Karpas-422 (cell line): ENCODE measurements around the gene AFAP1L1. TPM values are rescaled to one million over a fixed set of nuclear protein-coding genes. Genes with fewer than 3 reads are reported as not detected.
"Not testable (repeated sequence)": the region's sequence is repeated elsewhere in the genome, so short reads cannot be mapped to it uniquely, and the experiment has no call there.

ENCODE experiments used
- DNase-seq: peaks from one replicate; pipeline ENCODE4 v3.0.0-alpha.2; 2015
- H2AFZ ChIP-seq: fragments of 200-600 bp; sonication (generic); 2 replicates; pipeline ENCODE4 v1.6.1; 2014; ENCODE audit warnings: antibody characterized with exemption, low read length, mixed read lengths
- H3K27ac ChIP-seq: fragments of 200-600 bp; sonication (generic); 2 replicates; pipeline ENCODE4 v1.5.1; 2014; ENCODE audit warnings: mild to moderate bottlenecking, low read length, moderate library complexity
- H3K27me3 ChIP-seq: fragments of 200-600 bp; sonication (generic); 2 replicates; pipeline ENCODE4 v1.6.1; 2014; ENCODE audit warnings: low read length, mixed read lengths
- H3K36me3 ChIP-seq: fragments of 200-600 bp; sonication (generic); 2 replicates; pipeline ENCODE4 v1.6.1; 2014; ENCODE audit warnings: low read length, mixed read lengths; ENCODE audit not compliant: insufficient read depth
- H3K4me1 ChIP-seq: fragments of 200-600 bp; sonication (generic); 2 replicates; pipeline ENCODE4 v1.6.1; 2014; ENCODE audit warnings: mild to moderate bottlenecking, low read length, mixed read lengths
- H3K4me2 ChIP-seq: fragments of 200-600 bp; sonication (generic); 2 replicates; pipeline ENCODE4 v1.6.1; 2014; ENCODE audit warnings: low read length, low read depth, mild to moderate bottlenecking; ENCODE audit not compliant: poor library complexity, severe bottlenecking
- H3K4me3 ChIP-seq: fragments of 200-600 bp; sonication (generic); 2 replicates; pipeline ENCODE4 v1.5.1; 2014; ENCODE audit warnings: mild to moderate bottlenecking, antibody characterized with exemption, low read length, mixed read lengths
- H3K79me2 ChIP-seq: fragments of 200-600 bp; sonication (generic); 2 replicates; pipeline ENCODE4 v1.6.1; 2014; ENCODE audit warnings: mild to moderate bottlenecking, low read length, mixed read lengths
- H3K9ac ChIP-seq: fragments of 200-600 bp; sonication (generic); 2 replicates; pipeline ENCODE4 v1.6.0; 2014; ENCODE audit warnings: low read length
- H3K9me2 ChIP-seq: fragments of 200-600 bp; sonication (generic), shearing (Covaris generic); replicated peaks from 2 replicates; pipeline ENCODE4 v1.6.0; 2014; ENCODE audit warnings: mild to moderate bottlenecking, low read length, moderate library complexity; ENCODE audit not compliant: insufficient read depth
- H3K9me3 ChIP-seq: fragments of 300-700, 200-600 bp; sonication (generic); 2 replicates; pipeline ENCODE4 v1.6.1; 2014; ENCODE audit warnings: low read length, mixed read lengths
- H4K20me1 ChIP-seq: fragments of 200-600 bp; sonication (generic); 2 replicates; pipeline ENCODE4 v1.6.1; 2014; ENCODE audit warnings: mild to moderate bottlenecking, antibody characterized with exemption, low read length, low read depth; ENCODE audit not compliant: insufficient read depth
- total RNA-seq: library from RNA; depleted of rRNA; stranded (reverse); fragments of >200 nt; shearing (Covaris generic); gene quantifications from 2 replicates; pipeline ENCODE4 v1.2.3, GENCODE V29; 2014; ENCODE audit warnings: low replicate concordance; rRNA removed

Gene AFAP1L1
- total RNA-seq, 1 experiment from 2014 or later: not detected

DNA sequence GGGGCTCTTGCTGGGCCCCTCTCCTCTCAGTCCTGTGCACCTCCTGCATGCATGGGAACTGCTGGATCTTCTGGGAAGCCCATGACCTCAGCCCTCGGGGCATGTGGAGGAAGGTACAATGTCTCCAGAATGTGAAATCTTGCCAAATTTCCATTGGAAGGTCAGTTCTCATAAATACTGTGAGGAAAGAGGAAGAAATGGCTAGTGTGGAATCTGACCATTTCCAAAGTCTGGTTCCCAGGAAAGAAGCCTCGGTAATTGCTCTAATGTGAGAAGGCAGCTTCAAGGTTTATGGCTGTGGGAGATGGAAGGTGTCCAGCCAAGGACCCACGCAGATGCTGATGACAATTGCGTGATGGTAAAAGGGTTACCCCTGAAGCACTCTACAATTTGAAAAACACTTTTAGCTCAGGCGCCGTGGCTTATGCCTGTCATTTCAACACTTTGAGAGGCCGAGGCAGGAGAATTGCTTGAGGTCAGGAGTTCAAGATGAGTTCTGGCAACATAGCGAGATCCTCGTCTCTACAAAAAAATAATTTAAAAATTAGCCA is 115.5 kb downstream of the AFAP1L1 start:
- Histone ChIP-seq H3K9me2 (no peaks in the 10 kb centered on the region), H3K27ac (no peak overlapping the region), H3K79me2 (no peaks in the 10 kb centered on the region), H3K9ac (no peak overlapping the region), H3K4me2 (no peak overlapping the region), H3K4me3 (no peak overlapping the region), H3K4me1 (no peaks in the 10 kb centered on the region), H4K20me1 (no peaks in the 10 kb centered on the region), H3K9me3 (no peaks in the 10 kb centered on the region), H3K27me3 (no peaks in the 10 kb centered on the region), H3K36me3 (no peaks in the 10 kb centered on the region), H2AFZ (no peak overlapping the region)
- DNase-seq: no peak

DNA sequence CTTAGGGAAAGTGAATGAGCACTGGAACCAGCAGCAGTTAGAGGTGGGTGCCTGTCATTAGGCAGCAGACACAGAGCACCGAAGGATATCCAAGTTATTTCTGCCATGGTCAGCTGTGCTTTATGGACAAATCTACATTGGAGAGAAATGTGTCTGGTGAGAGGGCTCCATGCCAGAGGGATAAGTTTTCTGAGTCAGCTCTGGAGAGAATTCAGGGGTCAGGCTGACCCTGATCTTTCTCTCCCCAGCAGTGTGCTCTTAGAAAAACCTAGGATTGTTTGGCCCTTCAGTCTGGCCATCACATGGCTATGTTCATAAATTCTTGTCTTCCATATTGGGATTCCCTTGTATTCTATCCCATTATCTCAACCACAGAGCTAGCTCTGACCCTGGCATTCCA is 116.3 kb downstream of the AFAP1L1 start:
- Histone ChIP-seq H4K20me1 (no peaks in the 10 kb centered on the region), H3K27me3 (no peaks in the 10 kb centered on the region), H3K79me2 (no peaks in the 10 kb centered on the region), H3K4me3 (no peak overlapping the region), H2AFZ (no peak overlapping the region), H3K9me2 (no peaks in the 10 kb centered on the region), H3K36me3 (no peaks in the 10 kb centered on the region), H3K9ac (no peak overlapping the region), H3K27ac (no peak overlapping the region), H3K4me1 (no peaks in the 10 kb centered on the region), H3K9me3 (no peaks in the 10 kb centered on the region), H3K4me2 (no peak overlapping the region)
- DNase-seq: no peak

DNA sequence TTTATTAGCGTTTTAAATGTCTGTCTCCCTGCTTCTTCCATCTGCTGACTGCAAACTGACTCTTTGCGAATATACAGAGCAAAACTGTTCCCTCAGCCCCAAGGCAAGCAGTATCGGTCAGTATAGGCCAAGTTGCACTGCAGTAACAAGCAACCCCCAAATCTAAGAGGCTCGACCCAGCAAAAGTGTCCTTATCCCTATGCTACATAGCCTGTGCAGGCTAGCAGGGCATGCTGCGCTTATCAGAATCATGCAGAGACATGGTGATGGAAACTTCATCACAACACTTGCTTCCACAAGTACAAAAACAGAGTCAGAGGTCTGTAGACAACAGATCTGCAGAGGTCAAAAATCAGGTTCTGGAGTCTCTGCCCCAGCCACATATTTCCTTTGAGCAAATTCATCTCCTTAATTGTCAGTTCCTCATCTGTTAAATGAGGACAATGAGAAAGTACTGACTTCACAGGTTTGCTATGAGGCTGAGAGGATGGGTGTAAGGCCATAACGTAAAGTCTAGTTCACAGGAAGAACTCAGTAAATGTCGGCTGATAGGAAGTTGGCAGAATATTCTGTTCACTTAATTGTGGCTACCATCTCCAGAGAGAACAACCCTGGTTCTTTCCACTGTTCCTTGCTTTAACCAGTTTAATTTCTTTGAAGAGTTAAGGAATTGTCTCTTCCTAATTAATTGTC is 117.0 kb downstream of the AFAP1L1 start:
- no peak overlapping the region for H3K4me2 ChIP-seq
- H3K36me3 ChIP-seq: no peaks in the 10 kb centered on the region
- H4K20me1 ChIP-seq: no peaks in the 10 kb centered on the region
- H3K4me3 ChIP-seq: no peak overlapping the region
- H3K27ac ChIP-seq: no peak overlapping the region
- H3K27me3 ChIP-seq: no peaks in the 10 kb centered on the region
- H3K9me2 ChIP-seq: no peaks in the 10 kb centered on the region
- DNase-seq: no peak
- H3K9me3 ChIP-seq: no peaks in the 10 kb centered on the region
- H3K9ac ChIP-seq: no peak overlapping the region
- H2AFZ ChIP-seq: no peak overlapping the region
- no peaks in the 10 kb centered on the region for H3K4me1 ChIP-seq
- no peaks in the 10 kb centered on the region for H3K79me2 ChIP-seq

DNA sequence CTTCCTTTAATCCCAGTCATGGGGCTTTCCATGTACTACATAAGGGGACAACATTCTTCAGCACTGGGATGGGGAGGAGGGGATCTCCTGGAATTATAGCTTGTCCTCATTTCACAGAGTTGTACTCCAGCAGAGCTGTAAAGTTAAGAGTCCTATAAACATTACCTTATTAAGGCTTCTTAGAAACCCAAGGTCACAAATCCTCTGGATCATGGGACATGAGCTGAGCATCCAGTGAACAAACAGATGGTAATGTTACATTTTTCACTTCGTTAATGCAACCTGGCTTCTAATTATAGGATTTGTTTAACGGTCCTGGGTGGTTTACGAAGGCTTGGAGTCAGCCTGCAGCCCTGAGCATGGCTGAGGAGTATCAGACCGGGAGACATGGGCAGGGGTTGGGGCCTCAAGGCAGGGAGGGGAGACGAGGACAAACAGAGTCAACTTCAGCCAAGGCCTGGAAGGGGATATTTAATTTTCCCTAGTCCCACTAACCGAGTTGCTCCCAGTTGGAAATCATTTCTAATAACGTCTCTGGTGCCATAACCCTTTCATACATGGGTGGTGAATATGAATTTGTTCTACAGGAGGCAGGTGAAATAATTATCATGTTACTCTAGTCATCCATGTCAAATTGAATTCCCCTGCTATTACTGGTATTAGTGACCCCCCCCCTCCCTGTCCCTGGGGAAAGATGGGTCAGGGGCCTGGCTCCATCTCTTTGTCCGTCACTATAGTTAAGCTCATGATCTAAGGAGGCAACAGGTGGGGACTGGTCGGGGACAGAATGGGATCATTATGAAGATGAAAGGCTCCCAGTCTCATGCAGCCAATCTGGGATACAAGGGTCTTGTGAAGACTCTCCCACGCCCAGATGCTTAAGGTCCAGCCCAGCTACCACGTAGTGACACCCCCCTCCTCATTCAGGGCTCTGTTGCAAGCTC is 118.2 kb downstream of the AFAP1L1 start:
- Histone ChIP-seq H3K79me2 (no peaks in the 10 kb centered on the region), H3K4me3 (no peak overlapping the region), H4K20me1 (no peaks in the 10 kb centered on the region), H3K9ac (no peak overlapping the region), H2AFZ (no peak overlapping the region), H3K4me2 (no peak overlapping the region), H3K27ac (no peak overlapping the region), H3K9me3 (no peaks in the 10 kb centered on the region), H3K9me2 (no peaks in the 10 kb centered on the region), H3K4me1 (no peaks in the 10 kb centered on the region), H3K36me3 (no peaks in the 10 kb centered on the region), H3K27me3 (no peaks in the 10 kb centered on the region)
- no peak for DNase-seq

DNA sequence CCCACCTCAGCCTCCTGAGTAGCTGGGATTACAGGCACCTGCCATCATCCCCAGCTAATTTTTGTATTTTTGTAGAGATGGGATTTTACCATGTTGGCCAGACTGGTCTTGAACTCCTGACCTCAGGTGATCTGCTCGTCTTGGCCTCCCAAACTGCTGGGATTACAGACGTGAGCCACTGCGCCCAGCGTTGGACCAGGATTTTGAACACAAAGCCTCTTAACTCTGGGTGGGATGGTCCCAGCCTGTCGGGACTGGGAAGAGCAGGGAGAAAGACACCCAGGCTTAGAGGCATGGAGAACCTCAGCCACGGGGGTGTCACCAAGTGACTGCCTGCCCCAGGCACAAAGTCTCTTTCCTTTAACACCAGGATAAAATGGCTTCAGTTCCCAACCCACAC is 119.4 kb downstream of the AFAP1L1 start:
- not testable (repeated sequence) for H3K79me2 ChIP-seq, DNase-seq, H4K20me1 ChIP-seq, H3K9ac ChIP-seq, H3K4me1 ChIP-seq, H3K27ac ChIP-seq, H2AFZ ChIP-seq, H3K4me3 ChIP-seq, H3K36me3 ChIP-seq, H3K27me3 ChIP-seq, H3K4me2 ChIP-seq, H3K9me2 ChIP-seq, H3K9me3 ChIP-seq

Other genes with a start within 250 kb of the AFAP1L1 start
- gene SH3TC2, start 208.8 kb upstream of the AFAP1L1 start, total RNA-seq: not detected in 2 replicates
- not detected in 2 replicates for gene ABLIM3, start 130.4 kb upstream of the AFAP1L1 start, total RNA-seq
- 16.3 and 22.0 TPM in 2 replicates for gene GRPEL2, start 73.6 kb downstream of the AFAP1L1 start, total RNA-seq
- gene PCYOX1L, start 86.2 kb downstream of the AFAP1L1 start, total RNA-seq: 18.4 and 51.6 TPM in 2 replicates
- not detected in 2 replicates for gene IL17B, start 107.4 kb downstream of the AFAP1L1 start, total RNA-seq